Mucosa of stomach (tissue), 1 donor: Measurements from ENCODE around the gene ADGRD1.

Experiments
- H3K27me3 ChIP-seq: one replicate; pipeline ENCODE4 v1.7.0; 2013; ENCODE audit warnings: mild to moderate bottlenecking, low read length; ENCODE audit not compliant: control insufficient read depth, insufficient read depth
- H3K36me3 ChIP-seq: one replicate; pipeline ENCODE4 v1.7.0; 2013; ENCODE audit warnings: low read length; ENCODE audit not compliant: control insufficient read depth, insufficient read depth
- H3K4me1 ChIP-seq: one replicate; pipeline ENCODE4 v1.7.0; 2013; ENCODE audit warnings: mild to moderate bottlenecking, low read length; ENCODE audit not compliant: control insufficient read depth, insufficient read depth
- H3K4me3 ChIP-seq: one replicate; pipeline ENCODE4 v1.7.0; 2013; ENCODE audit warnings: low read length
- H3K9ac ChIP-seq: one replicate; pipeline ENCODE4 v1.7.0; 2013; ENCODE audit warnings: mild to moderate bottlenecking, low read length, moderate library complexity
- H3K9me3 ChIP-seq: one replicate; pipeline ENCODE4 v1.7.0; 2013; ENCODE audit warnings: mild to moderate bottlenecking, low read length, moderate library complexity; ENCODE audit not compliant: control insufficient read depth
- donor health status: Pancreatic carcinoma.

Gene ADGRD1

GRCh38 chr12:131087991-131088700 is 134.4 kb downstream of the ADGRD1 start:
- Histone ChIP-seq H3K9ac (no peak overlapping the region), H3K4me3 (no peak overlapping the region), H3K9me3 (no peaks in the 10 kb centered on the region), H3K4me1 (no peaks in the 10 kb centered on the region), H3K36me3 (no peaks in the 10 kb centered on the region), H3K27me3 (no peaks in the 10 kb centered on the region)

GRCh38 chr12:131088701-131089530 is 135.2 kb downstream of the ADGRD1 start:
- H3K27me3 ChIP-seq: no peaks in the 10 kb centered on the region
- H3K9me3 ChIP-seq: no peaks in the 10 kb centered on the region
- H3K4me3 ChIP-seq: no peak overlapping the region
- no peaks in the 10 kb centered on the region for H3K4me1 ChIP-seq
- H3K36me3 ChIP-seq: no peaks in the 10 kb centered on the region
- no peak overlapping the region for H3K9ac ChIP-seq

GRCh38 chr12:131089531-131090273 is 136.0 kb downstream of the ADGRD1 start:
- Histone ChIP-seq H3K27me3 (no peaks in the 10 kb centered on the region), H3K4me3 (no peak overlapping the region), H3K4me1 (no peaks in the 10 kb centered on the region), H3K9me3 (no peaks in the 10 kb centered on the region), H3K9ac (no peak overlapping the region), H3K36me3 (no peaks in the 10 kb centered on the region)

- no peak overlapping the region for H3K9ac ChIP-seq
Observed at GRCh38 chr12:131090274-131091210, 136.8 kb downstream of the ADGRD1 start.

GRCh38 chr12:131091413-131091975 is 137.8 kb downstream of the ADGRD1 start:
- Histone ChIP-seq H3K36me3 (no peaks in the 10 kb centered on the region), H3K9ac (no peak overlapping the region)

More at GRCh38 chr12:131090274-131091210, 136.8 kb downstream of the ADGRD1 start:
- no peaks in the 10 kb centered on the region for H3K36me3 ChIP-seq
- no peak overlapping the region for H3K4me3 ChIP-seq
- H3K4me1 ChIP-seq: no peaks in the 10 kb centered on the region
- no peaks in the 10 kb centered on the region for H3K9me3 ChIP-seq
- H3K27me3 ChIP-seq: no peaks in the 10 kb centered on the region

GRCh38 chr12:131091976-131092691 is 138.4 kb downstream of the ADGRD1 start:
- H3K9ac ChIP-seq: no peak overlapping the region
- no peaks in the 10 kb centered on the region for H3K9me3 ChIP-seq

More at GRCh38 chr12:131091413-131091975, 137.8 kb downstream of the ADGRD1 start:
- no peaks in the 10 kb centered on the region for H3K27me3 ChIP-seq
- no peak overlapping the region for H3K4me3 ChIP-seq
- H3K4me1 ChIP-seq: no peaks in the 10 kb centered on the region
- H3K9me3 ChIP-seq: no peaks in the 10 kb centered on the region

DNA sequence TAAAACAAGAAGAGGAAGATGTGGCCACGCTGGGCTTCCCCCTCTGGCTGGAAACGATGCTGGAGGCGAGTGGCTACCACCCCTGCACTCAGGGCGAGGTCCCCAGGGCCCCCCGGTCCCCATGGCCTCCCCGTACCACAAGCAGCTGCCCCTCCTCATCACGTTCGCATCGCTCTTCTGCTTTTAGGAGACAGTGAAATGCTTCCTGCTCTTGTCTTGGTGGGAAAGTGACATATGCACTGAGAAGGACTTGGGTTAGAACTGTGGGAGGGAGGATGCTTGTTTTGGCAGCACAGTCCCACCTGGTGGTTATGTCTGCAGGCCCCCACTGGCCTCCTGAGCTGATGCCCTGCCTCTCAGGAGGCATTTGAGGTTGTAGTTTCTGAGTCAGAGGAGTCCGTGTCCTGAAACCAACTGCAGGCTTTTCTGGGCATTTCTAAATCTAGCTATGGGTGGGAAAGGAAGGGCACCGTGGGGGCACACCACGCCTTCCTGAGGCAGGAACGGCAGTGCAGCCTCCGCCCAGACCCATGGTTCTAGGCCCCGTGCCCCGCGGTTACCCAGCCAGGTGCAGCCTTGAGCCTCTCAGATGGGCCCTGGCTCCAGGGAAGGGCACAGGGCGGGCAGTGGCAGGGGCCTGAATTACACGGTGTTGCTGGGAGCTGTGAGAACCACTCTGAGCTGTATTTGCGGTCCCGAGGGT is 139.3 kb downstream of the ADGRD1 start:
- no peaks in the 10 kb centered on the region for H3K9me3 ChIP-seq
- H3K27me3 ChIP-seq: no peaks in the 10 kb centered on the region
- H3K4me3 ChIP-seq: no peak overlapping the region
- no peaks in the 10 kb centered on the region for H3K36me3 ChIP-seq
- H3K4me1 ChIP-seq: no peaks in the 10 kb centered on the region
- H3K9ac ChIP-seq: no peak overlapping the region

More at GRCh38 chr12:131091976-131092691, 138.4 kb downstream of the ADGRD1 start:
- H3K4me1 ChIP-seq: no peaks in the 10 kb centered on the region
- no peaks in the 10 kb centered on the region for H3K27me3 ChIP-seq
- no peak overlapping the region for H3K4me3 ChIP-seq
- H3K36me3 ChIP-seq: no peaks in the 10 kb centered on the region

DNA sequence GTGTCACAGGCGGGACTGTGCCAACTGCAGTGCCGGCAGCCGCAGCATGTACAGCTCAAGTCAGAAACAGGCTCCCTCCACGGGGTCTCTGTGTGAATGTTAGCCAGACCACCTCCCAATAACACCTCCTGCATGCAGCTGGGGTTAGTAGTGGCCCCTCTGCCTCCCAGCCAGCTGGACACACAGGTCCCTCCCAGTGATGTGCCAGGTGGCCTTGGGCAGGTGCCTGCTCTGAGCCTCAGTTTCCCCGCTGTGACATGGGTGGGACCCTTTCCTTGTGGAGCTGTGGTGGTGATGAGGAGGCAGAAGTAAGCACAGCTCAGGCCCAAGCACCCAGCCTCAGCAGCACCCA is 139.9 kb downstream of the ADGRD1 start:
- Histone ChIP-seq H3K27me3 (no peaks in the 10 kb centered on the region), H3K4me3 (no peak overlapping the region), H3K36me3 (no peaks in the 10 kb centered on the region), H3K9me3 (no peaks in the 10 kb centered on the region), H3K9ac (no peak overlapping the region), H3K4me1 (no peaks in the 10 kb centered on the region)

GRCh38 chr12:131093971-131094830 is 140.5 kb downstream of the ADGRD1 start:
- Histone ChIP-seq H3K9me3 (no peaks in the 10 kb centered on the region), H3K27me3 (no peaks in the 10 kb centered on the region), H3K4me3 (no peak overlapping the region), H3K4me1 (no peaks in the 10 kb centered on the region), H3K9ac (no peak overlapping the region), H3K36me3 (no peaks in the 10 kb centered on the region)
